Measurements from ENCODE around the gene RAB31.

DNA sequence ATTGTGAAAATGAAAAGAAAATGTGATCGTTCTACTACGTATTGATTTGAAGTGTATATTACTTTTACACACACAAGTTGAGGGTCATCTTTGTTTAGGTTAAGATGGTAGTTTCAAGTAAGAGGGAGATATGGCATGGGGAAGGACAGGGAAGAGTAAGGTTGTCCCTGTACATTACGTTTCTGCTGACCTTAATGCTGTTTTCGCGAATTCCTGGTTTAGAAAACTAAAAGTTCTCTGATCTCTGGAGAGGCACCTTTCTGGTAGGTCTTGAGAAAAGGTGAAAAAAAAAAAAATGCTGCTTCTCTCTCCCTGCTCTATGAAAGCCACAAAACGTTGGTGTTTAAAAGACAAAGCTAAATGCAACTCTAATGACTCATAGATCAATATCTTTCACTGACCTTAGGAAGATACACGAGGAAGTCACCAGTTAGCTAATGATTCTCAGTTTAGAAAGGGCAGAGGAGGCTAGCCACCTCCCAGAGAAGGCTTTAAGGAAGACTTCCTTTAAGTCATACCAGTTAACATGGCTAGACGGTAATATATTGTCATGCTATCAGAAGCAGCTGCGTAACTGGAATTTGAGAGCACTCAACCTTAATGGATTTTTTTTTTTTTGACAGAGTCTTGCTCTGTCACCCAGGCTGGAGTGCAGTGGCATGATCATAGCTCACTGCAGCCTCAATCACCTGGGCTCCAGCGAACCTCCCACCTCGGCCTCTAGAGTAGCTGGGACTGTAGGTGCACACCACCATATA, 190.9 kb downstream of the RAB31 start:
- TF ChIP-seq, protein P1, sequence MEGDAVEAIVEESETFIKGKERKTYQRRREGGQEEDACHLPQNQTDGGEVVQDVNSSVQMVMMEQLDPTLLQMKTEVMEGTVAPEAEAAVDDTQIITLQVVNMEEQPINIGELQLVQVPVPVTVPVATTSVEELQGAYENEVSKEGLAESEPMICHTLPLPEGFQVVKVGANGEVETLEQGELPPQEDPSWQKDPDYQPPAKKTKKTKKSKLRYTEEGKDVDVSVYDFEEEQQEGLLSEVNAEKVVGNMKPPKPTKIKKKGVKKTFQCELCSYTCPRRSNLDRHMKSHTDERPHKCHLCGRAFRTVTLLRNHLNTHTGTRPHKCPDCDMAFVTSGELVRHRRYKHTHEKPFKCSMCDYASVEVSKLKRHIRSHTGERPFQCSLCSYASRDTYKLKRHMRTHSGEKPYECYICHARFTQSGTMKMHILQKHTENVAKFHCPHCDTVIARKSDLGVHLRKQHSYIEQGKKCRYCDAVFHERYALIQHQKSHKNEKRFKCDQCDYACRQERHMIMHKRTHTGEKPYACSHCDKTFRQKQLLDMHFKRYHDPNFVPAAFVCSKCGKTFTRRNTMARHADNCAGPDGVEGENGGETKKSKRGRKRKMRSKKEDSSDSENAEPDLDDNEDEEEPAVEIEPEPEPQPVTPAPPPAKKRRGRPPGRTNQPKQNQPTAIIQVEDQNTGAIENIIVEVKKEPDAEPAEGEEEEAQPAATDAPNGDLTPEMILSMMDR (IDR thresholded peaks at IDR 0.05): no peak
- no peak for TF ChIP-seq POLR2A (IDR thresholded peaks at IDR 0.05)

All from testis (tissue), 2 donors.